ENCODE results near the gene PROC. TPM values are rescaled to one million over a fixed set of nuclear protein-coding genes. Genes with fewer than 3 reads are reported as not detected.

The PROC gene
- total and polyA plus RNA-seq, 9 of the 15 experiments (the other 6 are each of a cell fraction or from before 2014, with no cell fraction given): not detected

- CTCF ChIA-PET (ENCODE audit: low intra/inter-chr PET ratio): no interaction called here
- Histone ChIP-seq H3K9ac (ENCODE audit: insufficient read depth in 1 of 2, low read depth in 2 of 2, low read length in 2 of 2) (peak overlapping the region in 1 of 2 experiments; percentile 27; a peak in 1 of 4 replicates), H3K9me3 (replicated peaks; ENCODE audit: control insufficient read depth, insufficient read depth, low read depth, low read length) (no peaks in the 10 kb centered on the region), H3K4me1 (replicated peaks in 1 of 2; ENCODE audit: control insufficient read depth in 2 of 2, insufficient read depth in 2 of 2, low read length in 2 of 2) (peaks cover 13 to 15% of the 10 kb centered on the region in 2 experiments), H3K4me3 (no peak overlapping the region), H4K20me1 (replicated peaks; ENCODE audit: control insufficient read depth, insufficient read depth, low read length) (no peaks in the 10 kb centered on the region), H3K9me1 (ENCODE audit: control insufficient read depth, insufficient read depth, low read length) (no peaks in the 10 kb centered on the region), H2AFZ (ENCODE audit: low read depth, low read length) (peak overlapping the region; percentile 43; the same call in 1 of the 2 replicates), H3K27me3 (ENCODE audit: control insufficient read depth in 2 of 2, insufficient read depth in 2 of 2, low read length in 2 of 2) (no peaks in the 10 kb centered on the region), H3K4me2 (ENCODE audit: insufficient read depth, low read length) (peak overlapping the region; percentile 55), H3K27ac (ENCODE audit: extremely low read depth, low read depth, low read length) (no peak overlapping the region), H3K79me2 (ENCODE audit: control insufficient read depth, insufficient read depth, low read length) (no peaks in the 10 kb centered on the region), H3K36me3 (ENCODE audit: control insufficient read depth, insufficient read depth, low read length) (no peaks in the 10 kb centered on the region)
- DNase-seq (ENCODE audit: extremely low read depth in 1 of 4, low spot score in 3 of 4) (peak; percentile 84 to 94 (median 89)), ATAC-seq (peak; percentile 100), FAIRE-seq (peak; percentile 99)
- WGBS (ENCODE audit: insufficient coverage, low coverage, missing lambda C conversion rate): 0% methylated on average over 4 of the region's 4 CpGs
- POLR2A ChIA-PET: interaction anchor here (1.9 kb wide), 1 partner anchor 9 kb away, joined by 6 read pairs; no protein-coding TSS in a partner anchor
- in situ Hi-C loops (cut with MboI) (no loop called here), intact Hi-C loops (cut with micrococcal nuclease) (no loop called here)
- BruUV-seq (replicated peaks): no TSS peak
- peak; percentile 91 for TF ChIP-seq FOSL1 (tag; conservative IDR thresholded peaks at IDR 0.05)
- TF ChIP-seq SETDB1 (IDR thresholded peaks at IDR 0.05; ENCODE audit: low read length): peak; percentile 80
- TF ChIP-seq MYC (IDR thresholded peaks at IDR 0.05; ENCODE audit: low read depth, low read length): no peak
- TF ChIP-seq MYC (CRISPR knock-in tag; IDR thresholded peaks at IDR 0.05; ENCODE audit: borderline replicate concordance, low read depth): no peak
- TF ChIP-seq MAX (CRISPR knock-in tag; IDR thresholded peaks at IDR 0.05): no peak
- TF ChIP-seq ZEB2 (IDR thresholded peaks at IDR 0.05): no peak
- TF ChIP-seq TAF7 (tag; IDR thresholded peaks at IDR 0.05): no peak
- TF ChIP-seq NFIC (IDR thresholded peaks at IDR 0.05): peak; percentile 95
- no peak for TF ChIP-seq FOXK1 (CRISPR knock-in tag; IDR thresholded peaks at IDR 0.05; ENCODE audit: borderline replicate concordance)
- no peak for TF ChIP-seq KHSRP (IDR thresholded peaks at IDR 0.05)
- TF ChIP-seq SMAD3 (CRISPR knock-in tag; conservative IDR thresholded peaks at IDR 0.05): no peak
- TF ChIP-seq ATF7 (IDR thresholded peaks at IDR 0.05): peak; percentile 65
- no peak for TF ChIP-seq NFE2L1 (tag; IDR thresholded peaks at IDR 0.05; ENCODE audit: borderline replicate concordance, low read depth)
- TF ChIP-seq NR2C2 (CRISPR knock-in tag; IDR thresholded peaks at IDR 0.05): no peak
- no peak for TF ChIP-seq NR2C2 (tag; IDR thresholded peaks at IDR 0.05)
- TF ChIP-seq CBFA2T2 (conservative IDR thresholded peaks at IDR 0.05): no peak
- TF ChIP-seq ZNF318 (IDR thresholded peaks at IDR 0.05; ENCODE audit: borderline replicate concordance in 1 of 2, low read depth in 1 of 2): peak in 1 of 2 experiments; percentile 73; a peak in 2 of 4 replicates
- no peak for TF ChIP-seq ZNF75A (CRISPR knock-in tag; IDR thresholded peaks at IDR 0.05)
These were observed 20.0 kb upstream of the PROC start for GRCh38 chr2:127398239-127398590.
